Adrenal gland (tissue), 5 donors: Measurements from ENCODE around the gene ARPC5L.

ENCODE experiments used
- CTCF ChIP-seq, 6 experiments: fragments of 450-650 bp in 4 of 6; fragments of 200-600 bp in 2 of 6; sonication (generic) in 1 of 6; IDR thresholded peaks; 1 replicate in 5 of 6; 2 replicates in 1 of 6; pipeline versions ENCODE4 v1.5.1 to v1.8.0; 2016 to 2021; ENCODE audit warnings: antibody characterized with exemption in 6 of 6, mild to moderate bottlenecking in 2 of 6, moderate library complexity in 1 of 6
- POLR2A ChIP-seq, 2 donors: fragments of 450-650 bp; IDR thresholded peaks; one replicate each; pipeline ENCODE4 v1.6.1; 2017; ENCODE audit warnings: antibody characterized with exemption in 2 of 2, mild to moderate bottlenecking in 2 of 2, moderate library complexity in 1 of 2
- donor health status: DM: no; HTN: no; CAD: no.

GRCh38 chr9:124879226-124879625 is 17.3 kb downstream of the ARPC5L start:
- TF ChIP-seq CTCF (IDR thresholded peaks at IDR 0.05) (no peak), POLR2A (IDR thresholded peaks at IDR 0.05) (no peak)
